ENCODE results near the gene ZSCAN26.

- TF ChIP-seq GATA2 (IDR thresholded peaks at IDR 0.05; ENCODE audit: low read depth, low read length) (no peak), GATA3 (IDR thresholded peaks at IDR 0.05; ENCODE audit: low read depth, low read length) (no peak)
Measured at GRCh38 chr6:28250747-28251146, 16.2 kb upstream of the ZSCAN26 start.
